ENCODE results near the gene LAMTOR4. TPM values are rescaled to one million over a fixed set of nuclear protein-coding genes. Genes with fewer than 3 reads are reported as not detected.

LAMTOR4 gene
- total and polyA plus RNA-seq, 10 of the 15 experiments (the other 5 are each of a cell fraction or from before 2014, with no cell fraction given) = 73.4 to 297 (median 196) TPM

- no peaks in the 10 kb centered on the region for H4K20me1 ChIP-seq (ENCODE audit: control insufficient read depth, insufficient read depth)
- H3K9ac ChIP-seq (ENCODE audit: control insufficient read depth, insufficient read depth, low read length) = peak overlapping the region; percentile 80
- peaks cover 0 to 15% of the 10 kb centered on the region in 2 experiments; a peak in 3 of 4 replicates for H3K36me3 ChIP-seq (ENCODE audit: control insufficient read depth in 2 of 2, insufficient read depth in 2 of 2, low read length in 1 of 2)
- FAIRE-seq = no peak
- H3K79me2 ChIP-seq (ENCODE audit: control insufficient read depth, insufficient read depth, low read length) = peaks cover 13% of the 10 kb centered on the region
- RAD21 ChIA-PET (ENCODE audit: unreplicated experiment) = interaction anchor here (1.2 to 1.4 kb wide), 4 partner anchors 9 to 250 kb away, joined by 3 to 8 read pairs (median 4); partner anchors contain the start of genes GAL3ST4 and LAMTOR4
- SMC1A ChIA-PET (ENCODE audit: uncharacterized antibody, unreplicated experiment) = interaction anchor here (1.0 to 1.3 kb wide), 3 partner anchors 33 to 52 kb away, joined by 3 to 4 read pairs (median 3); no protein-coding TSS in a partner anchor
- H3K4me2 ChIP-seq (ENCODE audit: control insufficient read depth, insufficient read depth) = peak overlapping the region; percentile 95
- intact Hi-C loops (cut with micrococcal nuclease; ENCODE audit: unreplicated experiment) (no loop called here), in situ Hi-C loops (cut with MboI) (no loop called here)
- no peaks in the 10 kb centered on the region for H3K9me3 ChIP-seq (replicated peaks; ENCODE audit: control insufficient read depth, insufficient read depth, low read length)
- H3K27me3 ChIP-seq (replicated peaks in 1 of 2; ENCODE audit: control insufficient read depth in 2 of 2, insufficient read depth in 2 of 2, low read length in 1 of 2) = no peaks in the 10 kb centered on the region
- peaks cover 13% of the 10 kb centered on the region; the same call in 1 of the 2 replicates for H3K4me1 ChIP-seq (ENCODE audit: control insufficient read depth, insufficient read depth, low read length)
- 45% methylated on average over 25 of the region's 32 CpGs for WGBS (ENCODE audit: insufficient coverage, insufficient replicate concordance, low lambda C conversion rate, missing lambda C conversion rate)
- peak; percentile 71 for ATAC-seq
- TSS peak; percentile 58 for BruUV-seq (replicated peaks)
- H2AFZ ChIP-seq (ENCODE audit: control insufficient read depth, low read depth, low read length) = no peak overlapping the region
- POLR2A ChIA-PET = interaction anchor here (0.8 to 3.7 kb wide), 5 partner anchors 9 to 537 kb away, joined by 4 to 28 read pairs (median 5); partner anchors contain the start of genes AP4M1, GAL3ST4, LAMTOR4 and MCM7
- H3K4me3 ChIP-seq = peak overlapping the region; percentile 89
- peak overlapping the region; percentile 77 for H3K27ac ChIP-seq (ENCODE audit: control insufficient read depth, insufficient read depth)
- CTCF ChIA-PET = interaction anchor here (0.6 to 2.7 kb wide), 11 partner anchors 9 to 226 kb away, joined by 3 to 9 read pairs (median 5); partner anchors contain the start of genes GAL3ST4 and LAMTOR4
- no peak for DNase-seq (ENCODE audit: low read depth, low spot score)
- TF ChIP-seq SMARCA5 (IDR thresholded peaks at IDR 0.05) (no peak), SMC3 (IDR thresholded peaks at IDR 0.05; ENCODE audit: borderline replicate concordance, low read length) (no peak), DPF2 (IDR thresholded peaks at IDR 0.05) (no peak), NFYA (IDR thresholded peaks at IDR 0.05; ENCODE audit: borderline replicate concordance, low read depth, low read length) (no peak), SMAD1 (IDR thresholded peaks at IDR 0.05; ENCODE audit: low read depth, partially characterized antibody) (no peak), ZNF207 (IDR thresholded peaks at IDR 0.05; ENCODE audit: borderline replicate concordance) (no peak), MXI1 (IDR thresholded peaks at IDR 0.05; ENCODE audit: low read depth, low read length) (no peak), NFIC (IDR thresholded peaks at IDR 0.05; ENCODE audit: low read depth, low read length) (no peak), USF1 (IDR thresholded peaks at IDR 0.05; ENCODE audit: borderline replicate concordance, extremely low read length, insufficient read depth, low read depth, low read length) (no peak), BMI1 (IDR thresholded peaks at IDR 0.05; ENCODE audit: borderline replicate concordance) (no peak), TCF7 (IDR thresholded peaks at IDR 0.05; ENCODE audit: borderline replicate concordance) (no peak), ZNF274 (IDR thresholded peaks at IDR 0.05; ENCODE audit: insufficient read depth, insufficient read length) (no peak), CHD1 (IDR thresholded peaks at IDR 0.05; ENCODE audit: low read depth, low read length) (no peak), BHLHE40 (IDR thresholded peaks at IDR 0.05; ENCODE audit: borderline replicate concordance in 1 of 2, low read depth in 2 of 2, low read length in 1 of 2) (peak in 1 of 2 experiments; percentile 22; a peak in 1 of 4 replicates), YBX1 (IDR thresholded peaks at IDR 0.05) (no peak), NR2F1 (conservative IDR thresholded peaks at IDR 0.05) (peak; percentile 63; the same call in 1 of the 2 replicates), BACH1 (IDR thresholded peaks at IDR 0.05; ENCODE audit: borderline replicate concordance) (no peak), IRF4 (IDR thresholded peaks at IDR 0.05; ENCODE audit: low read depth, low read length) (no peak), RAD51 (IDR thresholded peaks at IDR 0.05) (no peak), ZBTB4 (CRISPR knock-in tag; IDR thresholded peaks at IDR 0.05) (no peak)
Measured at GRCh38 chr7:100157334-100158228, 8.9 kb downstream of the LAMTOR4 start.

Measured in GM12878 (cell line).